ENCODE measurements around the gene TCF7L1.

DNA sequence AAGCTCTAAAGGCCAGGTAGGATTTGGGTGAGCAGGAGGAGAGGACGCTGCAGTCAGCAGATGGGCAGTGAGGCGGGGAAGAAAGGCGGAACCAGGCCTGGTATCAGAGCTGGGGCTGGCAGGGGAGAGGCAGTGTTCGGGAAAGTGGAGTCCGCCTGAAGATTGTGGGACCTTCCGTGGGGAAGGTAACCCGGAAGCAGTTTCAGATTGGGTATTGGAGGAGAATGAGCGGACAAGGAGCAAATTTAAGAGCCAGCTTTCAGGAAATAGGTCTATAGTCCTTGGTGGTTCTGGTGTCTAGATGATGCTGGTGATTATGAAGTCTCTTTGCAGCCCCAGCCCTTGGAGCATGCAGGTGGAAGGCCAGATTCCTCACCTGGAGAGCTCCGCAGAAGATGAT, 51.0 kb downstream of the TCF7L1 start:
- no peak for TF ChIP-seq YY1 (IDR thresholded peaks at IDR 0.05; ENCODE audit: insufficient read depth, insufficient read length)
- no peak for TF ChIP-seq SUZ12 (IDR thresholded peaks at IDR 0.05; ENCODE audit: extremely low read depth, insufficient read depth, insufficient read length)

Data from NT2/D1 (cell line).